ENCODE results near the gene KCNJ4.
A peak's percentile ranks its signal among the peaks of the same experiment; 100 is the strongest.

The KCNJ4 gene

DNA sequence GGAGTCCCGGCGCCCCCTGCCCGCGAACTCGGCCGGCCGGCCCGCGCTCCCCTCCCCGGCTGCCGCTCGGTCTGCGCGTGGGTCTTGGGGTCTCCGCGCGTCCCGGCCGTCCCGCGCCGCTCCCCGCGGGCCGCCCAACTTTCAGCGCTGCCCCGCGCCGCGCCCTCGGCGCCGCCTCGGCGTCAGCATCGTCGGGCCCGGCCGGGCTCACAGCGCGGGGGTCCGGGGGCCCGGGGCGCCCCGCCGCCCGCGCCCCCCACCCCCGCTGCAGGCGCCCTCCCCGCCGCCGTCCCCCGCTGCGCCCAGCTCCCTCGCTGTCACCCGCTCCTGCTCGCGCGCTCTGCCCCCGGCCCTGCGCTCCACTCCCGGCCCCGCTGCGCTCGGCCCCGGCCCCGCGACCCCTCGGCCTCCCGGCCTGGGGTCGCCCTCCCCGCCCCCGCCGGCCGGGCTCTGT, at the start of gene KCNJ4:
TSS of gene KCNJ4 (minus strand) at position 124 of the 454 bp plus-strand sequence. CDS start 27,067 bp downstream, outside the sequence.
- no peak for DNase-seq

DNA sequence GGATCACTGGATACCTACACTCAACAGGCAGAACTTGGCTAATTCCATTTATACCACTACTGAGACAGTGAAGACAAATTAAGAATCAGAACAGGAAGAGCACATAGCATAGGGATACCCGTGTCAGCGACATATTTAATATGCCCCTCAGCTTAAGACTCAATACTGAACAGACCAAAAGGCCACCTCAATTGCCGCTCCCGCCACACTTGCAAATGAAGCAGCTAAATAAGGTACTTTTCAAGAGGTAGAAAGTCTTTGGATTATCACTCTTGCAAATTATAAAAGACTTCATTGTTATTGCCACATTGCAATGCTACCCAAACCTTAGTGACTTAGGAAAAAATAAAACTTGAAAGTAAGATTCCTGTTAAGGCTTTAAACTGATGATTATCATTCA, 48.0 kb upstream of the KCNJ4 start:
- DNase-seq: no peak

DNA sequence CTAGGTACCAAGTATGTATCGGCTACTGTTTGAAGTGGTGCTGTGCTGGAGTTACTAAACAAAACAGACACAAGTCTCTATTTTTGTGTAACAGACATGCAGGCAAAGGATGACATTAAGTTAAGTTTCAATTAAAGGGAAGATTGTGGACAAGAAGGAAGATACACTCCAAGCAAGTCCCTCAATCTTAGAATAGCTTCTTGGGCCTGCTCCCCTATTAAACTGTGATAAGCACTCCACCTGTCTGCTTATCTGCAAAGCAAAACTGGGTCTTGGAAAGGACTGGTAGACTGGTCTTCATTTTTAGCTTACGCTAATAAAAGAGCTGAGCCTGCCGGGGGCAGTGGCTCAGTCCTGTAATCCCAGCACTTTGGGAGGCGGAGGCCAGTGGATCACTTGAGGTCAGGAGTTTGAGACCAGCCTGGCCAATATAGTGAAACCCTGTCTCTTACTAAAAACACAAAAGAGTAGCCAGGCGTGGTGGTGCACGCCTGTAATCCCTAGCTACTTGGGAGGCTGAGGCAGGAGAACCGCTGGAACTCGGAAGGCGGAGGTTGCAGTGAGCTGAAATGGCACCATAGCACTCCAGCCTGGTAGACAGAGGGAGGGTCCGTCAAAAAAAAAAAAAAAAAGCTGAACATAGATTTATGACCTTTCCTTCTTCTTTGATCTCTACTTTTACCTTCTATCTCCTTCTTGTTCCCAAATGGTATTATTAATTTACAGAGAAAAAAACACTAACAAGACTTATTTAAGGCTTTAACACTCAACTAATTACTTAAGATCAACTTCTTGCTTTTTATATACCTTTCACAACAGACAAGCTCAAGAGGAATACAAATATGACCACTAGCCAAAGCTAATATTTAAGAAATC, 47.0 kb upstream of the KCNJ4 start:
- DNase-seq: no peak

DNA sequence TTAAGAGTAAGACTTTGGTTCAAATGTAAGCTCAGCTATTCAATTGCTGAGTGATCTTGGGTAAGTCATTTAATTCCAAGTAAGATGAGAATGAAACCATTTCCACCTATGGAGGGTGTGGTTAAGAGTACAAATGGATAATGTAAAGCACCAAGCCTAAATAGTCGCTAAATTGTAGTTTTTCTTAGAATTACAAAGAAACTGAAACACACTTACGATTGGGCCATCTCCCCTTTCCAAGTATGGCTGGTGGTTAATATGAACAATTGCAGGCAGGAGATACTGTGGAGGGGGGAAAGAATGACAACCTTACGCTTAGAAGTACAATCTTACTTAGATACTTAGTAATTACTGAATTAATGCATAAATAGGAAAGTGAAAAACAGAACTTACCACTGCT, 42.9 kb upstream of the KCNJ4 start:
- DNase-seq: no peak

DNA sequence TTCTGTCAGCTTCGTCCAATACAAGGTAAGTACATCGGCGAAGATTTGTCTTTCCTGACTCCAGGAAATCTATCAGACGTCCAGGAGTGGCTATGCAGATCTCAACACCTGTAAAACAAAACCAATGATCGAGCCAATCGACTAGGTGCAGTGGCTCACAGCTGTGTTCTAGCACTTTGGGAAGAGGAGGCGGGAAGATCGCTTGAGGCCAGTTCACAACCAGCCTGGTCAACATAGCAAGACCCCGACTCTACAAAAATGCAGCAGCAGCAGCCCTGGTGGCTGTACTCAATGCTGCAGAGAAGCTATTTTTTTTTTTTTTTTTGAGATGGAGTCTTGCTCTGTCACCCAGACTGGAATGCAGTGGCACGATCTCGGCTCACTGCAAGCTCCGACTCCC, 39.9 kb upstream of the KCNJ4 start:
- no peak for DNase-seq

GRCh38 chr22:38494498-38494897, 39.5 kb upstream of the KCNJ4 start:
- no peak for DNase-seq

- no peak for DNase-seq
Measured at GRCh38 chr22:38491707-38492348, 36.8 kb upstream of the KCNJ4 start.

DNA sequence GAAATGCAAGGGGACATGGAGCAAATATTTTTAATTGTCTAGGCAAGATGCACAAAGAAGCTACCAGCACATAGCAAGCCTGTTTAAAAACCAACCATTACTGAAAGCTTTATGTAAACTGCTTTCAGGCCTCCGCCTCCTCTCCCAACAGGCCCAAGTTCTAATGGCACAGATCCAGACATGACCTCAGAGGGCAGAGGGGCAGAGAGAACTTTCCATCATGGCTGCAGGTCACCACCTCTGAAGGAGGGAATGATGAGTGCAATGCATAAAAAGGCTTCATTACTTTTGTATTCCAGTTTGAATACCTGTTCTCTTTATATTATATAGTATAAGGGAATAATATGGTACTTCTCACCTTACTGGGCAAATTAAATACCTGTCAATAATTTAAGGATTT, 35.9 kb upstream of the KCNJ4 start:
- DNase-seq: no peak

DNA sequence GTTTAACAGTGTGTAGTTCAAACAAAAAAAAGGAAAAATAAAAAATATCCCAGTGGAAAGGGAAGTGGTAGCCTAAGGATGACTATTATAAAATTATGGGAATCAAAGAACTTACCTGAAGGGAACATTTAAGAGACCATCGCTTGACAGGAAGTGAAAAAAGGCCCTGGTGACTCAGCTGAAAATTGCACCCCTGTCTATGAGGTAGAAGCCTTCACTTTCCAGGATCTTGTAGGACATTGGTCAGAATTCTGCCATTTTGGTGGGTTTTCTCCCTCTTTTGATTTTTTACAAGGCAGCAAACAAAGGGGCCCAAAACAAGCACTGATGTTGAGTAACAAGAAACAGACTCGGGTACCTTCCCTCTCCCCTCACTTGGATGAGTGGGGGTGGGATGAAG, 35.5 kb upstream of the KCNJ4 start:
- DNase-seq: no peak

GRCh38 chr22:38489561-38490145, 34.7 kb upstream of the KCNJ4 start:
- no peak for DNase-seq

DNA sequence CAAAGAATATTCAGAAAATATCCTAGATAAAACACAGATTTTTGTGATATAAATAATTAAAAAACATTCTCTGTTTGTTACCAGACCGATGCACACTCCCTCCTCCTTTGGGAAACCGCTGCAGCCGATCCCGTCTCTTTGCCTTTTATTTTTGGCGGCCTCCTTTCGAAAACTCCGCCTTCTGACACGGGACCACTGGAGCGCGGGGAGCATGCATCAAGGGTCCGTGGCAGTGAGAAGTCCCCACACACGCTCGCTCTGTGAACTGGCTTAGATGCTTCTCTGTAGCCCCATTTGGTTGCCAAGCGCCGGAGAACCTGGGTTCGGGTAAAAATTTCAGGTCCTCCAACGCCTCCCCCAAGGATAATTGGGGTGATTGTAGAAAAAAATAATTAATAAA, 34.1 kb upstream of the KCNJ4 start:
- no peak for DNase-seq

- DNase-seq: no peak
Measured at GRCh38 chr22:38487946-38488345, 32.9 kb upstream of the KCNJ4 start.

DNA sequence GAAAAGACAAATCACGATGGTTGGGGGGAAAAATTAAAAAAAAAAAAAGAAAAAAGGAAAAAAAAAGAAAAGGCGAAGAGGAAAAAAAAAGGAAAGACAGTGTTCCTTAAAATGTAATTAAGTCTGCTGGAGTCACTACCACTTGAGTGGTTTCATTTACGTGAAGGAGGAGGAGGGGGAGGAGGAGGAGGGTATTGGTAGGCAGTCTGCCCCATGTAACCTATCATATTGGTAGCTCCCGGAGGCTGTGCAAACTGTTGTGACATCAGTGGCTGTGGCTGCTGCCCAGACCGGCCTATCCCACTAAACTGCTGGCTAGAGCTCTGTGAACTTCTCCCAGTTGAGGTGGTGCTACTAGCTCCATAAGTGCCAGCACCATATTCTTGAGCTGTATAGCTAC, 30.8 kb upstream of the KCNJ4 start:
- DNase-seq: no peak

GRCh38 chr22:38484244-38484643, 29.2 kb upstream of the KCNJ4 start:
- no peak for DNase-seq

DNA sequence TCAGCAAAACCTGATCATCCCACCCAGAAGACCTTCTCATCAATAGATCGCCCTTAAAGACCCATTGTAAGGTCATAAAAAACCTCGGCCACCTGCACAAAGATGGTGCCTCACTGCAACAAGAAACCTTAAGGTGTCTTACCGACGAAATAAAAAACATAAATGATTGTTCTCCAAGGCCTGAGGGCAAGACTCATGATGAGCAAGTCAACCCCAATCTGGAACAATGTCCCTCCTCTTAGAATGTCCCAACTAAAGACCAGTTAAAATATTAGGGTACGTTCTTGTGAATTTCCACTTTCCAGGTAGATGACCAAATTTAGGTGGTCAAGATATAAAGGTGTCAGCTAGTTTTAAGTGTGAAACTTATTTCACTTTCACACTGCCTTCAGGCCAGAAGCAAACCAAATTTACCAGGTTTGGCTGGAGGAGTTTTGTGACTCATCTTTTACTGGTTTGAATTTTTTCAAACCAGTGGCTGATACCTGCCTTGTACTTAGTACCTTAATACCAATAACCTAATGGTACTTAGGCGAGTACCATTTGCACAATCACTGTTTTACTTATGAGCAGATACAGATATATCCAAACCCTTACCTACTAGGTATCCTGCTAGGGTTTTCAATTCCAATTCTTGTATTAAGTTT, 27.8 kb upstream of the KCNJ4 start:
- no peak for DNase-seq

GRCh38 chr22:38481871-38482332, 26.9 kb upstream of the KCNJ4 start:
- DNase-seq: no peak

GRCh38 chr22:38481162-38481870, 26.3 kb upstream of the KCNJ4 start:
- DNase-seq: no peak

DNA sequence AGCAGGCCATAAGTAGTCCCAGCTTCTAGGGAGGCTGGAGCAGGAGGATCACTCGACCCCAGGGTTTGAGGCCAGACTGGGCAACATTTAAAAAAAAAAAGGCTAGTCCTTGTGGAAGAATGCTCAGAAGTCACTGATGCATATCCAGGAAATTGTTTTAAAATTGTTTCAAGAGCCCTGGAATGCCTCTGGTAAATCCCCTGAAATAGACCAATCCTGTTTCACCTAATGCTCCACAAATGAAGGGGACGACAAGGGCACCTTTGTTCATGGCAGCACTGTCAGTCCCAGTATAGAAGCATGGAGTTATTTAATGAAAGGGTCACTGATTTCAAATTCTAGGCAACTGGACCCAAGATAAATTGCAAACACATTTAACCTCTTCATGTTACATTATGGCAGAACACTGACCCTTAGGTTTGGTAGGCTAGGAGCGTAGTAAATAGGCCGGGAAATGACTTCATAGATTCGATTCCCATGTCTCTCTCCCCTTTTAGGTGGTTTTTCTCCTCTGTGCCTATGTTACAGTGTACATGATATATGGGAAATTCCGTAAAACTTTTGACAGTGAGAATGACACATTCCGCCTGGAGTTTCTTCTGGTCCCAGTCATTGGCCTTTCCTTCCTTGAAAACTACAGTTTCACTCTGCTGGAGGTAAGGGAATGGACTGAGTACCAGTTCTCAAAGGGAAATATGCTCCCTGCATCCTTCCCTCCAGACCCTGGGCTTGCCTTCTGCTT, 24.3 kb upstream of the KCNJ4 start:
- no peak for DNase-seq

DNA sequence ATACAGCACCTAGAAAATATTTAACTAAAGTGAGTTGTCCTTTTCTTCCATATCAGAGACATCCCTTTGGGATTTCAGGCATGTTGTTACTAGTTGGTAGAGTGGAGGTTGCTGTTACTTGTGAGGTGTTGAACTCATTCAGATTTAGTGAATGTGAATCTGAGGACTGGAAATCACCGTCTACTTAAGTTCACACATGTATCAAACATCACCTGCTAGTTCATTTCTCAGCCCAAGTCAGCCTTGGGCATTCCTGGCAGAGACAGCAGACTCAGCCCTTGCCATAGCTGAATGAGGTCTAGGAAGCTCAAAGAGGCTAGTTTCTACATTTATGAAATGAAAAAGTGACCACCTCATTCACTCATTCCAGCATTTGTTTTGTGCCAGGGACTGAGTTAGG, 22.6 kb upstream of the KCNJ4 start:
- DNase-seq: no peak

DNA sequence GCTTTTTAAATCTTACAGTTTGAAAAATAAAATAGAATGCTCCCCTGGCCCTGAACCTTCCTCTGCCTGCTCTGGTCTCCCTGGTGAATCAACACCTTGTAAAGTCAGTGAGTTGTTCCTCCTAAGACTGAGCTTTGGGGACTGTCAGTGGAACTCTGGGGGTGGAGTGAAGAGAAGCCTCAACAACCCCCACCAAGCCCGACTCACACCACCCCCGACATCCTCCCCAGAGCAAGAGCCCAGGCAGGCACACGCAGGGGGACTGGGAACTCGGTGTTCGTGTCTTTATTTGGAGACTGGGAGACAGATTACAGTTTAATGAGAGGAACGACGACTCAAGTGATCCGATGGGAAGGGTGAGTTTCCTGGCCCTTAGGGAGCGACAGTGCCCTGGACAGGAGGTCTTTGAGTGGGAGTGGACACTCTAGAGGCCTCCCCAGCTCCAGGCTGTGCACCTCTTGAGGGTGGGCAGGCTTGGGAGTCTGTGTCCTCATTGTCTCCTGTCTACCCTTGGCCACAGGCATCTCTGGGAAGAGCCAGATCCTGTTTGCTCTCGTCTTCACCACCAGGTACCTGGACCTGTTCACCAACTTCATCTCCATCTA, 19.1 kb upstream of the KCNJ4 start:
- peak; percentile 53 for DNase-seq

DNA sequence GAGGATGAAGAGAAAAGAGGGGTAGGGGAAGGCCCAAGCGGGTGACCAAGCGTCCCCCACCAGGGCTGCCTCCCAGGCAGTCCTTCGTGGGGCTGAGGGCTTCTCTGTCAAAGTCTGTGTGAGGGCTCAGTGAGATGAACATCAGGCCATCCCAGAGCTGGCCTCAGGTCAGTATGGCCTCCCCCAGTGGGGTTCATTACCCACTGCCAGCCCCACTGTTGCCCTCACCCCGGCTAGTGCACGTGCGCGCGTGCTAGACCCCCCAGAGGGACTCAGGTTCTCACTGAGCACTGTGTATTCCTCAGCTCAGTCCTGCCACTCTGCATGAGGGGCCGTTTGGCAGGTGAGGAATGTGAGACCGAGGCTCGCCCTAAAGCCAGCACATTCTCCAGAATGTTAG, 16.2 kb upstream of the KCNJ4 start:
- DNase-seq: peak; percentile 42

DNA sequence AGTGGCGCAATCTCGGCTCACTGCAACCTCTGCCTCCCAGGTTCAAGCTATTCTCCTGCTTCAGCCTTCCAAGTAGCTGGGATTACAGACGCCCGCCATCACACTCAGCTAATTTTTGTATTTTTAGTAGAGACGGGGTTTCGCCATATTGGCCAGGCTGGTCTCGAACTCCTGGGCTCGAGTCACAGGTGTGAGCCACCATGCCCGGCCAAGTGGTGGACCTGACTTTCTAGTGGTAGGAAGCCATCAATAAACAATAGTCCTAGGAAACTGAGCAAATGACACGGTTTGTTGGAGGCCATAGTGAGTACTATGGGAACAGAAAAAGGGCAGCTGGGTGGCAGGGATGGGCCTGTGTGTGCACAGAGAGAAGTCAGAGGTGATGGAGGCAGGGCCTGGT, 15.2 kb upstream of the KCNJ4 start:
- peak; percentile 44 for DNase-seq

Measured in islet precursor cell (in vitro differentiated cells).